GM18520 (cell line): ENCODE data around the gene PLA2G4E.

Source experiments
- ATAC-seq: cut with Tn5 transposase; IDR thresholded peaks from one replicate; pipeline ENCODE4 v1.9.1; 2021; ENCODE audit not compliant: unreplicated experiment

Gene PLA2G4E

GRCh38 chr15:41936649-41937567 is 83.9 kb downstream of the PLA2G4E start:
- ATAC-seq, result no peak

- no peak for ATAC-seq
Observed at GRCh38 chr15:41936155-41936554, 84.7 kb downstream of the PLA2G4E start.

GRCh38 chr15:41935566-41936020 is 85.2 kb downstream of the PLA2G4E start:
- ATAC-seq, result no peak

GRCh38 chr15:41934843-41935242 is 86.0 kb downstream of the PLA2G4E start:
- ATAC-seq, result no peak

- no peak for ATAC-seq
Observed at GRCh38 chr15:41933771-41934170, 87.1 kb downstream of the PLA2G4E start.

- ATAC-seq, result no peak
Observed at GRCh38 chr15:41933326-41933725, 87.5 kb downstream of the PLA2G4E start.

GRCh38 chr15:41932511-41933289 is 88.1 kb downstream of the PLA2G4E start:
- ATAC-seq, result no peak

GRCh38 chr15:41932101-41932500 is 88.7 kb downstream of the PLA2G4E start:
- no peak for ATAC-seq
